ENCODE results near the gene SMIM13.

Gene SMIM13

DNA sequence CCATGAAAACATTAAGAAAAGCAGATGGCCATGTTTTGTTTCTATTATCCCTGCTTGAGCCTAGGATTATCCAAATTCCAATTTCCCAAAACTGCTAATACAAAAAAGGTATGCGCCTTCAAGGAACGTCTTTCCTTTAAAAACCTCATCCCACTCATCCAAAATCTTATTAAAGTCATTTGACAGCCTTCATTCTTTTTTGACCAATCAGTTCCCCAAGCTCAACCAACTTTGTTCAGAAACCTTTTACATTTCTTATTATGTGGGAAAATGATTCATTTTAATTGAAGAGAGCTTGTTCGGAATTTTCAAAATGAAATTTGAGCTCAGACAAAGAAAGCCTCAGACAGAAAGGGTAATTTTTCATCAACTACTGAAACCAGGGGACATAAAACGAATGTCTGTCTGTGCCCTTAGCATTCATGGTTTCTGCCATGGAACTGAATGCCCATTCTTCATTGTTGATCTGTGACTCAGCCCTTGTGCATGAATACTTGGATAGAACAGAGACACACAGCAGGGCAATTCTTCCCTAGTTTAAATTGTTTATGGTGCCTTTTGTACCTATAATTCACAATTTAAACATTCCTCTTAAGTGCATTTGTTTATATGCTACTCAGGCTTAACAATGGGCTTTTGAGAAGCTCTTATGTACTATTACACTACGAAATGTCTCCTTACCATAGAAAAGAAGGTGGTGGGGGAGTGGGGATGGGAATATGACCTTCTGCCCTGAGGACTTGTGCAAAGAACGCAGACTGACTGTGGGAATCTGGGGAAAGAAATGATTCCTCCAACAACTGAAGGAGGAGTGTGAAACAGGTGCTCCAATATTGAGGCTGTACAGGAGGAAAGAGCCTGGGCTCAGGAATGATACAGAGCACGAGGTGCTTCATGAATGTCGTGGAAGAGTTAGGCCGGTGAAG lies 67.7 kb downstream of the SMIM13 start:
- DNase-seq: no peak

DNA sequence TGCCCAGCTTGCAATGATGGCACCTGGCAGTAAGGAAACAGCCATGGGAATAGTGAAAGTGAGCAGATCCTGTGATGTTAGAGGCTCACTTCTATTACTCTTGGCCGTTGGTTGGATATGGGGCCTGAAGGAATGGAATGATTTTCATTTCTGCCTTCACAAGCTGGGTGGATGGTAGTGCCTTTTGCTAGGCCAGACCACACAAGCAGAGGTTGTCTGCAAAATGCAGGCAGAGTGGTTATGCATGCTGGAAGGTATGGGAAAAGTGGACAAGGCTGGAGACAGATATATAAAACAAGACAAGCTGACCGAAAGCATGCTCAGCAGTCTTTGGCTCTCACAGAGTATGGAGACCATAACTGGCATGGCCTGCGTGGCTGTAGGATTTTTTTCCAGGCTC lies 68.6 kb downstream of the SMIM13 start:
- DNase-seq: no peak

DNA sequence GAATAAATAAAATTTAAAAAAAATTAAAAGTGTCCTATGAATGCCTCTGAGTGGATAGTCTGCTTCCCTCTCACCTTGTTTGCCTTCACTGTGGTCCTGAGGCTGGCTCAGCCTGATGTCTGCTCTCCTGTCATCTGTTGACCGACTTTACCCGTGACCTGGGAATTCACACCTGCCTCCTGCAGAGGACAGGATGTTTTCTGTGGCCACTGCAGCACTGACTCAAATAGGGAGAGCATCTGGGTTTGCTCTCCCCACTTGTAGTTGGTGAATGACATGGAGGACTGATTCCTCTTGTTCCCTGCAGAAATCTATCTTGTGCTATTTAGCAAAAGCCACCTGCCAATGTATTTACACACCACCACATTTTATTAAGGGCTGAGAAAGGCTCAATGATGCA lies 70.3 kb downstream of the SMIM13 start:
- DNase-seq: no peak

DNA sequence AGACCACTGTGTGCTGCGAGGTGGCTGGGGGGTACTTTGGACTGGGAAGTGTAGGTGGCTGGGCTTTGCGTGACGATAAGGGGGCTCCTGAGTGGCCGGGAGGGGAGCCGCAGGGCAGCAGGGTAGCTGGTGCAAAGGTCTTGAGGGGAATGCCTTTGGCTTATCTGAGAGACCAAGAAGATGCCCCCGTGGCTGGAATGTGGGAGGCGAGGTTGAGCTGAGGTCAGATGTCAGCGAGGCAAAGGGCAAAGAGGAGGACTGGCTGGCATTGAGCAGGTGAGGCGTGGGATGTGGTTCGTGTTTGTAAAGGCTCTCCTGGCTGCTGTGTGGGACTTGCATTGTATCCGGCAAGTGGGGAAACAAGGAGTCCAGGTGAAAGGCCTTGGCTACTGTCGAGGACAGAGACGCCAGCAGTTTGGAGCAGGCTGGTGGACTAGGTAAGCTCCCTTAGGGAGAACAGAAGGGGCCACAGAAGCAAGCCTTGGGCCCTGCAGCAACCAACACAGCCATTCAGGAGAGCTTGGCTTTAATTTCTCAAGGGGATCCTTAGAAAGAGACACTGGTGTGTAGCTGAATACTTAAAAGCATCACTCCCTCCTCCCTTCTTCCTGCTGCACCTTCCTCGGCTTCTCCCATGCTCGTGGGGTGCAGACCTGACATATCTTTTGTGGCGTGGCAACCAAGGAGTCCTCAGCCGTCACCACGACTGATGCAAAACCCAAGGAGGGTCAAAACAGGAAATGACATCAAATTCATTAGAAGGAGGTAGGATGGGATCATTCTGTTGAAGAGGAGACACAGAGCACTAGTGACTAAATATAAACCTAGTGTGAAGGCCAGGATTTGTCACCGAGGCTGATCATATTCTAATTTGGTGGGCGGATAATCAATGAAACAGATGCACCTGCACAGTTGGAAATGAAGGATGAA lies 71.3 kb downstream of the SMIM13 start:
- DNase-seq: no peak

DNA sequence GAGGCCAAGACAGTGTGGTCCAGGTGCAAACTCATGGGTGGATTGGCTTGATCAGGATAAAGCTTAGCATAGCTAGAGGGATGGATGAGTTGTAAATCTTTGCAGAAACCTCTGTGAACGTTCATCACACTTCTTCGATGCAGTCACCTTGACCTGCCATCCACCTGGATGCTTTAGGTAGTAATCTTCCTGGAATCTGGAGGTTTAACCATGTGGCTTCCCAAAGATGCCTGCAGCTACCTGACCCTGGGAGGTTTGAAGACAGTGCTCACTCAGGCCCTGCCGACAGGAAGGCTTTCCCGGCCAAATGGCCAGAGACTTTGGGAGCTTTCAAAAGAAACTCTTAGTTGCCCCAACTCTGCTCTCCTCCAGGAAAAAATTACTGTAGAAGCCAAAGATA lies 73.3 kb downstream of the SMIM13 start:
- DNase-seq: no peak

DNA sequence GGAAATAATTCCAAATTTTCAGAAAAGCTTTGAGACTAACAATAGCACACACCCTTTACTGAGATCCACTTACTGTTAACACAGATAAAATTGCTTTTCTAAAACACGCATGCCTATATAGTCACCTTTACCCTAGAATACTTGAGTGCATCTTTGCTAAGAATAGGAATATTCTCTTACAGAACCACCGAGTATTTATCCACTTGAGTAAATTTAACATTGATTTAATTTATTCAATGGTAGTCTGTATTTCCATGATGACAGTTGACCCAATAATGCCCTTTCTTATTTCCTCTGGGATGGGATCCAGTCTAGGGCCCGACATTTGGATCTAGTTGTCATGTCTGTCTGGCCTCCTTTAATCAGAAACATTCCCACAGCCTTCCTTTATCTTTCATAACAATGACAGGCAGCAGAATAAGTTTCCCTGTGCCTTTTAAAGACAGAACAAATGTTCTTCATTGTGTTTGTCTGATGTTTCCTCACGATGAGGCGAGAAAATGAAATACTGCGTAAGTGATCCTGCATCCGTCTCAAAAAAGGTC lies 74.5 kb downstream of the SMIM13 start:
- DNase-seq: no peak

DNA sequence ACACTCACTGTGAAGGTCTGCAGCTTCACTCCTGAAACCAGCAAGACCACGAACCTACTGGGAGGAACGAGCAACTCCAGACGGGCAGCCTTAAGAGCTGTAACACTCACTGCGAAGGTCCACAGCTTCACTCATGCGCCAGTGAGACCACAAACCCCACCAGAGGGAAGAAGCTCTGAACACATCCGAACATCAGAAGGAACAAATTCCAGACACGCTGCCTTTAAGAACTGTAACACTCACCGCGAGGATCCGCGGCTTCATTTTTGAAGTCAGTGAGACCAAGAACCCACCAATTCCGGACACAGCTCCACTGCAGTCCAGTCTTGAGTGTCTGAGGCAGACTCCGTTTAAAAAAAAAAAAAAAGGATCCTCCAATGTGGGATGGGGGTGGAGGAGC lies 78.3 kb downstream of the SMIM13 start:
- no peak for DNase-seq

DNA sequence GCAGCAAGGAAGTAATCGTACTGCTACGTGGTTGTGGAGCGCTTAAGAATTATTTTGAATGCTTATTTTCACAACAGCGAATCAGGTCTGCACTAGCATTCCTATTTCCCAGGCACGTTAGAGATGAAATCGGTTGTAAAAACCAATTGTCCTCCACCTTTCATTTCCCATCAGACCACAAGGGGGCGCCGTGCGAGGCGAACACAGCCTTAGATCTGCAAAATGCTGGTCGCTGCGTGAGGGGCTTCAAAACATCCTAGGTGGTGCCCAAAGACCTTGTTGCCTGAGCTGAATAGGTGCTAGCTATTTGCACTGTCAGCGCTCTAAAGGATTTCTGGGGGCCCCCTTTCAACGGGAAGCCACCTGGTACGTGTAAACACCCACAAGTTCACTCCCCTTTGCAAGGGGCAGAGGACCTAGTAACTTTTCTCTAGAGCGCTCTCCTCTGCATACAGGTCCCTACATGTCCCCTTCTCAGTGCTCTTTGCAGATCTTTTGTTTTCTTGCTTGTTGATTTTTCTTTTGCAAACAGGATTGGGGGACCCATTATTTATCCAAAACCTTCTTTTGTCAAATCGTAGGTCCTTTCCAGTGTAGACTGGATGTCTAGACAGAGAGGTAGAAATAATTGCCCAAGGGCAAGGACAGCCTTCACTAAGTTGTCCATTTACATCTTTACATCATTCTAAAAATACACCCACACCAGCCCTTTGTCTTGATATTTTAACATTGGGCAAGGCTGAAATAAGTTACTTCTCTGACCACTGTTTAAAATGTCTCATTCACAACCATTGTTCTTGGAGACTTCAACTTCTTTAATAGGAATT lies 79.1 kb downstream of the SMIM13 start:
- peak; percentile 21 to 54 for DNase-seq

DNA sequence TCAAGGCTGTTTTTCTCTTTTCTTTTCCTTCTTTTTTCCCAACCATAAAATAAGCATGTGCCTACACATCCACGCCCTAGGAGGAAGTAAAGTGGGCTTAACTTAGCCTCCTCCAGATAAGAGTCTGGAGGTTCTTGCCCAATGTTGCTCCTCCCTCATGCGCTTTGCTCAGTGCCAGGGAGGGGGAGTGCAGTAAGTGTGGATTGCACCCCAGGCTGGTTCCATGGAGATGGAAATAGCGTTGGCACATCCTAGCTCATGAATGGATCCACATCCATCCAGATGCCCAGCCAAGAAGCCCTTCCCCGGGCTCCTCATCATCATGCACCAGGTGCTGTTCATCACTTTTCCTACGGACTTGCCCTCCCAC lies 80.6 kb downstream of the SMIM13 start:
- no peak for DNase-seq

DNA sequence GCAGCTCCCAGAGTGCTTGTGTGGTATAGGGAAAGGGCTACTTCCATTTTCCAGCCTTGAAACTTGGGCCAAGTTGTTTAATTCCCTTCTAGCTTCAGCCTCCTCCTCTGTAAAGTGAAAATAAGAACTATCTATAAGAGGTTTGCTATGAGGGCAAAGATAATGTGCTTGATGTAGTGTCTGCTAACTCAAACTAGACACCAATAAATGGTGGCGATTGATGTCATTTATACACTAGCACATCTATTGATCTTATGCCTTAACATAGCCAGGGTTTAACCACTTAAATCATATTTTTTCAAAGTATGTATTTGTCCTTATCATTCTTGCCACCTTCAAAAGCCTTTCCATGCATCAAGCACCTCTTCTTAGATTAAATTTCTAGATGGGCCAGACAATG lies 83.6 kb downstream of the SMIM13 start:
- DNase-seq: no peak

DNA sequence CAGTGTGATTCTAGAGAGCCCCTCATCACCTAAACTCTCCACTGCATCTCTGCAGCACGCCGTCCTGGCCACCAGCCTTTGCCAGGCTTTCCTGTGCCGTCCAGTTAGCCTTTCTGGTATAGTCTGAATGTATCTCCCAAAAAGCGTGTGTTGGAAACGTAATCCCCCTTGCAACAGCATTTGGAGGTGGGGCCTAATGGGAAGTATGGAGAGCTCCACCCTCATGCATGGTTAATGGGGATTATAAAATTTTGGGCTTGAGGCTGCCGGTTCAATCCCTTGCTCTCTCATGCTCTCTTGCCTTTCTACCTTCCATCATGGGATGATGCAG lies 85.4 kb downstream of the SMIM13 start:
- DNase-seq: no peak

DNA sequence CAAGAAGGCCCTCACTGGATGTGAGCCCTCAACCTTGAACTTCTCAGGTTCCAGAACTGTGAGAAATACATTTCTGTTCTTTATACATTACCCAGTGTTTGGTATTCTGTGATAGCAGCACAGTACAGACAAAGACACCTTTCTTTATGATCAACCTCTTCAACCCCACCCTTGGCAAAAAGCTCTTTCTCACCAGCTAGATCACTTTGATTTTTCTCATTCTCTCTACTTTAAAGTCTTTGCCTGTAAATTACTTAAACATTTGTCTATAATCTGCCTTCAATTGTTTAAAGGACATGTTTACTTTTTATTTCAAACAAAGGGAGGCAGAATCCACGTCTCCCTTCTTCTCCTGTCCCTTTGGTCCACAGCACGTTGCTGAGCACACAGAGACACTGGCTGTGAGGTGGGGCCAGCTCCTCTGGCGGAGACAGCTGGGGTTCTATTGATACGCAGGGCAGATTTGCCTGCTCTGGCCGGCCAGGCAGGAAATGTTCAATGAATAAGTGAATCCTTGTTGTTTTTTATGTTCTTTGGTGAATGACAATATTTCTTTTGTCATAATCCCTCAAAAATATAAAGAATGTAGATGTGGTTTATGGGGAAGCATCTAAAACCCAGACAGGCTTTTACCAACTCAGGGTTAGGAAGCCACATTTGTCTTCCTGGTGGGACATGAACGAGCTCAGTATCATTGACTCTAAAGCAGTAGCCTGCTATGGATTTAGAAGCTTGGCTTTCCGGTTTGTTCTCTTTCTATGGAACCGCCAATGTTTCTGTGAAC lies 86.0 kb downstream of the SMIM13 start:
- DNase-seq: no peak

DNA sequence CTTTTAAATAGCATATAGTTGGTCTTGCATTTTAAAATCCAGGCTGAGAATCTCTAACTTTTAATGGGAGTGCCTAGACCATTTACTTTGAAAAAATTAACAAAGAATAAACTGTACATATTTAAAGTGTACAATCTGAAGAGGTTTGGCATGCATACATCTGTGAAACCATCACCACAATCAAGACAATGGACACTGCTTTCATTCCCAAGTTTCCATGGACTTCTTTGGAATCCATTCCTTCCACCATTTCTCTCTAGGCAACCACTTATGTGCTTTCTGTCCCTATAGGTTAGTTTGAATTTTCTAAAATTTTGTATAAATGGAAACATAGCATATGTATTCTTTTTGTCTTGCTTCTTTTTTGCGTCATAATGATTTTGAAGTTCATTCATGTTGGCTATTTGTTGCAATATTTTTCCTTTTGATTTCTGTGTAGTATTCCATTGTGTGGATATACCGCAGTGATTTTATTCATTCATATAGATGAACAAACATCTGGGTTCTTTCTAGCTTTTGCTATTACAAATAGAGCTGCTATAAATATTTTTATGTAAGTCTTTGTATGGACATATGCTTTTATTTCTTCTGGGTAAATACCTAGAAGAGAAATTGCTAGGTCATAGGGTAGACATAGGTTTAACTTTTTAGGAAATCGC lies 88.0 kb downstream of the SMIM13 start:
- DNase-seq: no peak

DNA sequence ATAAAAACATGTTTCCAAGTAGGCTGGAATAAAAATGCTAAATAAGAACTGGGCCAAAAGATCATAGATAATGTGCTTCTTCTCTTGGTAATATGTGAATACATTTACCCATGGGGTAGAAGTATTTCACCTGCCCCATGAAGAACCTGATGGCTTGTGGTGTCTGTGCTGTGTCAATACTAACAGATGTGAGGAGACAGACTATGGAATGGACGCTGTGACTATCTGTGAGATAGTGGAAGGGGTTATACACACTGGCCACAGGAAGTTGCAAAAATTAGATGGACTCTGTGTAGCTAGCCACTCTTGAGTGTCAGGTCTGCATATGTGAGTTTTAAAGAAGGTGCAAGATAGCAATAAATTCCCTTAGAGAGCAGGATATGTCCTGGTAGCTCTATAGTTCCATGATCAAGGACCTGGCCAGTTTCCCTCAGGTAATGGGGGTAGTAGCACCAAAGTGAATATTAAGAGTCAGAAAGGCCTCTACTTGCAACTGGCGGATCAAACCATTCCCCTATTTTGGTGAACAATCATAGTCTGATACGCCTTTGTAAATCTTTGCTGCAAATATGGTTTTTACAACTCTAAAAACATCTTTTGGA lies 90.2 kb downstream of the SMIM13 start:
- no peak for DNase-seq

DNA sequence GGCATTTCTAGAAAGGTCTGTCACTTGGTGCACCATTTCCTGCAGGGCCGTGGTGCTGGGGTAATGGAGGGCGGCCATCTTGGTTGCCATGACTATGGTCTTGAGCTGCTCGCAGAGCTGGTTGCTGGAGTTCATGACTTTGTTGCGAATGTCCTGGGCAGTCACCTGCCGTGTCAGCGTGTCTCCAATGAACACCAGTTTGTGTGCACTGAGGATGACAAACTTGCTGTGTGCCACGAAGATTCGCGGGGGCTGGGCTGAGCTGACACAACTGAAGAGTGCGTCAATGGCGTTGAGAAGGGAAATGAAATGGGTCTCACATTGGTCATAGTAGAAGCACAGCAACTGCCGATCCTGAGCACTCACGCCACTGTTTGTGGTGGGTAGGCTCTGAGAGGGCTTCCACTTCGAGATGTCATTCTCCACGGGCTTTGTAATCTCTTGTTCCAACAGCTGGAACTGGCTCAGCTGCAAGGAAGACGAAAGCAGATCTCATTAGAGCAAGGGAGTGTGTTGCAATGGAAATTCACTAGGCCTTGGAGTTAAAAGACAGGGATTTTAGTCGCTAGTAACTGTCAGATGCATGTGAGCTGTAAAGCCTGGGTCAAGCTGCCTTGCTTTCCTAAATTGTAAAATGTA lies 91.7 kb downstream of the SMIM13 start:
- no peak for DNase-seq

DNA sequence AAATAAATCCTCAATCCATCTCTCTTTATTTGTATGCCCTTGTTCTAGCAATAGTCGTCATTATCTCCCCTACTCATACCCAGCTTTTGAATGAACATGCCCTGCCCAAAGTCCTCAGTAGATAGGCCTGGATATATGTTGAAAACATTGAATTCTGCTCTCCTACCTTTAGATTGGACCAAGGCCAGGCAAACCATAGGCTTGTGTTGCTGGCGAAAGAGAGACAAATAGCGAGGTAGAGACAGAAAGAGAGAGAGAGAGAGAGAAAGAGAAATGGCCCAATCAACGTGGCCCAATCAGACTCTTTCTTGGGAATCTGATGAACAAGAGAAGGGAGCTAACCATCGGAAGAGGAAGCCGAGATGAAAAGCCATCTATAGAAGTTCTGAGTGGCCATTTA lies 93.7 kb downstream of the SMIM13 start:
- no peak for DNase-seq
